Breast epithelium (tissue), 4 donors: ENCODE data around the gene HOXB6. TPM values are rescaled to one million over a fixed set of nuclear protein-coding genes. Genes with fewer than 3 reads are reported as not detected.
A peak's percentile ranks its signal among the peaks of the same experiment; 100 is the strongest.

ENCODE experiments used
- DNase-seq, 2 donors: peaks; one replicate each; pipeline ENCODE4 v3.0.0-alpha.2; 2019; ENCODE audit warnings: low spot score in 2 of 2
- H3K27ac ChIP-seq, 2 donors: fragments of 200-600 bp; sonication (generic) in 1 of 2; one replicate each; pipeline ENCODE4 v1.5.1; 2016 to 2019; ENCODE audit warnings: mild to moderate bottlenecking in 1 of 2
- H3K27me3 ChIP-seq, 2 donors: fragments of 200-600 bp; sonication (generic) in 1 of 2; one replicate each; pipeline versions ENCODE4 v1.5.1 to v1.6.0; 2017 to 2019; ENCODE audit warnings: control low read depth in 1 of 2, mild to moderate bottlenecking in 1 of 2
- H3K36me3 ChIP-seq: fragments of 200-600 bp; one replicate; pipeline ENCODE4 v1.5.1; 2019
- H3K4me1 ChIP-seq, 2 donors: fragments of 200-600 bp; sonication (generic); one replicate each; pipeline ENCODE4 v1.5.1; 2016 to 2019; ENCODE audit warnings: control low read depth in 1 of 2
- H3K4me3 ChIP-seq, 3 donors: fragments of 200-600 bp; sonication (generic); 1 replicate in 2 of 3; 2 replicates in 1 of 3; pipeline ENCODE4 v1.5.1; 2016 to 2019; ENCODE audit warnings: mild to moderate bottlenecking in 3 of 3, moderate library complexity in 2 of 3
- H3K9me3 ChIP-seq, 2 donors: fragments of 200-600 bp; sonication (generic) in 1 of 2; one replicate each; pipeline ENCODE4 v1.5.1; 2016 to 2019; ENCODE audit warnings: control low read depth in 1 of 2
- POLR2A ChIP-seq: fragments of 450-650 bp; IDR thresholded peaks from one replicate; pipeline ENCODE4 v1.6.1; 2016; ENCODE audit warnings: antibody characterized with exemption, mild to moderate bottlenecking, moderate library complexity
- POLR2AphosphoS5 ChIP-seq, 3 donors: sonication (generic); formaldehyde crosslinking; IDR thresholded peaks; one replicate each; pipeline ENCODE4 v1.6.1; 2017; ENCODE audit warnings: antibody characterized with exemption in 3 of 3
- intact Hi-C: fragments of 100-400 bp; cut with DNase I; formaldehyde crosslinking; loops from one replicate; pipeline ENCODE4 v1.15.1; 2023; ENCODE audit warnings: low total_unique reads
- total RNA-seq, 3 donors: library from RNA; depleted of rRNA; stranded (reverse); fragments of >200 nt; gene quantifications; one replicate each; pipeline ENCODE4 v1.1.0, GENCODE V29; 2016
- TF ChIP-seq, protein P1 (sequence below), 3 donors: fragments of 450-650 bp; IDR thresholded peaks; one replicate each; pipeline ENCODE4 v1.5.1; 2016 to 2017; ENCODE audit warnings: antibody characterized with exemption in 3 of 3, mild to moderate bottlenecking in 3 of 3, moderate library complexity in 3 of 3

The HOXB6 gene
- total RNA-seq, 3 donors from 2014 or later = 1.0 to 24.9 (median 18.2) TPM

DNA sequence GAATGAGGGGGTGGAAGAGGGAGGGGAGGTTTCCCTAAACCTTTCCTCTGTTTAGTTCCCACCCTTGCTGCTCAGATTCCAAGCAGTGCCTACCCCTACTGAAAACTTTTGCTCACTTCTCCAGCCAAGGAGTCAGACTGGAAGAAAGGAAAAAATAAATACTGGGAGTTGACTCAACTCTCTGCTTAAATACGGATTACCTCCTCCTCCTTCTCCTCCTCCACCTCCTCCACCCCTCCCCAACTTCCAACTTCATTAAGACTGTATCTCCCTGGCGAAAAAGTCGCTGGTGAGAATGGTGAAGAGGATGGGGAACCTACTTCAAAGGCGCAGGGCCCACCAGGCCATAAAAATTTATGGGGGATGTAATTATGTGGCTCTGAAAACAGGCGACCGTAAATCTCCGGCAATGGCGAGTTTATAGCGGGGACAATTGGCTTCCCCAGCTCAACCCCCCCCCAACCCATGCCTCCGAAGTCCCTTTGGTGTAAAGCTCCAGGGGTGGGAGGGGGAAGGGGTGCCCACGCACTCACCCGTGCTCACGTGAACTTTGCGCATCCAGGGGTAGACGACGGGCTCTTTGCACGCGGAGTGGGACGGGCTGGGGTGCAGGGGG, 27.3 kb downstream of the HOXB6 start:
- H3K4me1 ChIP-seq = peaks cover 0 to 7% of the 10 kb centered on the region in 2 donors
- no peaks in the 10 kb centered on the region for H3K36me3 ChIP-seq
- H3K4me3 ChIP-seq = peak overlapping the region; percentile 49 to 81 (median 57)
- intact Hi-C loops = loop anchor here (5.0 kb wide), 1 partner anchor 35 kb away; no protein-coding TSS in a partner anchor
- TF ChIP-seq, protein P1, sequence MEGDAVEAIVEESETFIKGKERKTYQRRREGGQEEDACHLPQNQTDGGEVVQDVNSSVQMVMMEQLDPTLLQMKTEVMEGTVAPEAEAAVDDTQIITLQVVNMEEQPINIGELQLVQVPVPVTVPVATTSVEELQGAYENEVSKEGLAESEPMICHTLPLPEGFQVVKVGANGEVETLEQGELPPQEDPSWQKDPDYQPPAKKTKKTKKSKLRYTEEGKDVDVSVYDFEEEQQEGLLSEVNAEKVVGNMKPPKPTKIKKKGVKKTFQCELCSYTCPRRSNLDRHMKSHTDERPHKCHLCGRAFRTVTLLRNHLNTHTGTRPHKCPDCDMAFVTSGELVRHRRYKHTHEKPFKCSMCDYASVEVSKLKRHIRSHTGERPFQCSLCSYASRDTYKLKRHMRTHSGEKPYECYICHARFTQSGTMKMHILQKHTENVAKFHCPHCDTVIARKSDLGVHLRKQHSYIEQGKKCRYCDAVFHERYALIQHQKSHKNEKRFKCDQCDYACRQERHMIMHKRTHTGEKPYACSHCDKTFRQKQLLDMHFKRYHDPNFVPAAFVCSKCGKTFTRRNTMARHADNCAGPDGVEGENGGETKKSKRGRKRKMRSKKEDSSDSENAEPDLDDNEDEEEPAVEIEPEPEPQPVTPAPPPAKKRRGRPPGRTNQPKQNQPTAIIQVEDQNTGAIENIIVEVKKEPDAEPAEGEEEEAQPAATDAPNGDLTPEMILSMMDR (IDR thresholded peaks at IDR 0.05) = no peak
- no peak for TF ChIP-seq POLR2AphosphoS5 (IDR thresholded peaks at IDR 0.05)
- TF ChIP-seq POLR2A = no peak
- peaks cover 0 to 67% of the 10 kb centered on the region in 2 donors for H3K27me3 ChIP-seq
- no peak for DNase-seq
- H3K27ac ChIP-seq = peak overlapping the region; percentile 73 to 94
- H3K9me3 ChIP-seq = no peaks in the 10 kb centered on the region

DNA sequence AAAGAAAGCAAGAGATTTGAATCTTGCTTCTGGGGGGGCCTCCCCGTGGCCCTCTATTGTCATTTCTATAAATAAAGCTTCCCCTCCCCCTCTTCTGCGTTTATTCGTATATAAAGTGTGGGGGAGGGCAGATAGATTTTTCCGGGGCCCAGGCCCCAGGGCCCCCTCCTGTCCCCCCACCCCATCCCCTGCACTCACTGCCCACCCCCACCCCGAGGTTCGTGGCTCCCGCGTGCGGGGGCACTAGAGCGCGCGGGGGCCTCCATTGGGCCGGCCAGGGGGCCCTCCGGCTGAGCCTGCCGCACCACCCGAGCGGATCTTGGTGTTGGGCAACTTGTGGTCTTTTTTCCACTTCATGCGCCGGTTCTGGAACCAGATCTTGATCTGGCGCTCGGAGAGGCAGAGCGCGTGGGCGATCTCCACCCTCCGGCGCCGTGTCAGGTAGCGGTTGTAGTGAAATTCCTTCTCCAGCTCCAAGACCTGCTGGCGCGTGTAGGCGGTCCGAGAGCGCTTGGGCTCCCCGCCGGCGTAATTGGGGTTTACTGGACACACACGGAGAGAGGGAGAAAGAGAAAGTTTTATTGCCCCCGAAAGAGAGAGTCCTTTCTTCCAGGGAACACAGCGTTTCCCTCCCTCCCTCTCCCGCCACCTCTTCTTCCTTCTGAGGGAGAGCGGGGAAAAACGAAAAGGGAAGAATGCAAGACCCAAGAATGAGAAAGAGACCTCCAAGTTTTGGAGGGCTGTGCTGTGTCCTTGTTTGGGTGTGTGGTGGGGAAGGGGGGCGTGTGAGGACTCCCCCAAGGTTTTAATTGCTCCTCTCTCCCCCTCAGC, 28.1 kb downstream of the HOXB6 start:
- peaks cover 0 to 7% of the 10 kb centered on the region in 2 donors for H3K4me1 ChIP-seq
- H3K36me3 ChIP-seq = no peaks in the 10 kb centered on the region
- no peaks in the 10 kb centered on the region for H3K9me3 ChIP-seq
- peak in 1 of 2 donors; percentile 58 for DNase-seq
- H3K27me3 ChIP-seq = peaks cover 0 to 59% of the 10 kb centered on the region in 2 donors
- H3K4me3 ChIP-seq = peak overlapping the region; percentile 49 to 81 (median 57)
- peak in 2 of 3 donors; percentile 27 to 60 for TF ChIP-seq POLR2AphosphoS5 (IDR thresholded peaks at IDR 0.05)
- no peak for TF ChIP-seq POLR2A
- TF ChIP-seq, protein P1 (IDR thresholded peaks at IDR 0.05) = no peak
- intact Hi-C loops = loop anchor here (5.0 kb wide), 1 partner anchor 34 kb away; no protein-coding TSS in a partner anchor
- H3K27ac ChIP-seq = peak overlapping the region; percentile 71 to 94

- TF ChIP-seq, protein P1 (IDR thresholded peaks at IDR 0.05) = no peak
- TF ChIP-seq POLR2A (no peak), POLR2AphosphoS5 (IDR thresholded peaks at IDR 0.05) (no peak)
- intact Hi-C loops = loop anchor here (5.0 kb wide), 1 partner anchor 34 kb away; no protein-coding TSS in a partner anchor
- DNase-seq = no peak
- Histone ChIP-seq H3K36me3 (no peaks in the 10 kb centered on the region), H3K27ac (peak overlapping the region; percentile 71 to 94), H3K9me3 (no peaks in the 10 kb centered on the region), H3K4me3 (peak overlapping the region; percentile 49 to 81 (median 57)), H3K27me3 (peaks cover 0 to 51% of the 10 kb centered on the region in 2 donors), H3K4me1 (peaks cover 0 to 7% of the 10 kb centered on the region in 2 donors)
Observed at GRCh38 chr17:48575673-48576478, 28.9 kb downstream of the HOXB6 start.

- no peak for DNase-seq
- intact Hi-C loops = loop anchor here (5.0 kb wide), 1 partner anchor 33 kb away; no protein-coding TSS in a partner anchor
- peaks cover 0 to 7% of the 10 kb centered on the region in 2 donors for H3K4me1 ChIP-seq
- no peaks in the 10 kb centered on the region for H3K36me3 ChIP-seq
- no peaks in the 10 kb centered on the region for H3K9me3 ChIP-seq
- TF ChIP-seq POLR2A = no peak
- no peak for TF ChIP-seq POLR2AphosphoS5 (IDR thresholded peaks at IDR 0.05)
- TF ChIP-seq, protein P1 (IDR thresholded peaks at IDR 0.05) = no peak
- peak overlapping the region in 2 of 3 donors; percentile 57 to 81 for H3K4me3 ChIP-seq
- peak overlapping the region; percentile 28 to 71 for H3K27ac ChIP-seq
- peaks cover 0 to 45% of the 10 kb centered on the region in 2 donors for H3K27me3 ChIP-seq
Observed at GRCh38 chr17:48575066-48575582, 29.7 kb downstream of the HOXB6 start.
